ENCODE results near the gene RPS6KA2.

RPS6KA2 gene

GRCh38 chr6:166493427-166494100 is 133.5 kb downstream of the RPS6KA2 start:
- TF ChIP-seq, protein P1, sequence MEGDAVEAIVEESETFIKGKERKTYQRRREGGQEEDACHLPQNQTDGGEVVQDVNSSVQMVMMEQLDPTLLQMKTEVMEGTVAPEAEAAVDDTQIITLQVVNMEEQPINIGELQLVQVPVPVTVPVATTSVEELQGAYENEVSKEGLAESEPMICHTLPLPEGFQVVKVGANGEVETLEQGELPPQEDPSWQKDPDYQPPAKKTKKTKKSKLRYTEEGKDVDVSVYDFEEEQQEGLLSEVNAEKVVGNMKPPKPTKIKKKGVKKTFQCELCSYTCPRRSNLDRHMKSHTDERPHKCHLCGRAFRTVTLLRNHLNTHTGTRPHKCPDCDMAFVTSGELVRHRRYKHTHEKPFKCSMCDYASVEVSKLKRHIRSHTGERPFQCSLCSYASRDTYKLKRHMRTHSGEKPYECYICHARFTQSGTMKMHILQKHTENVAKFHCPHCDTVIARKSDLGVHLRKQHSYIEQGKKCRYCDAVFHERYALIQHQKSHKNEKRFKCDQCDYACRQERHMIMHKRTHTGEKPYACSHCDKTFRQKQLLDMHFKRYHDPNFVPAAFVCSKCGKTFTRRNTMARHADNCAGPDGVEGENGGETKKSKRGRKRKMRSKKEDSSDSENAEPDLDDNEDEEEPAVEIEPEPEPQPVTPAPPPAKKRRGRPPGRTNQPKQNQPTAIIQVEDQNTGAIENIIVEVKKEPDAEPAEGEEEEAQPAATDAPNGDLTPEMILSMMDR (conservative IDR thresholded peaks at IDR 0.05) = no peak
- no peak for TF ChIP-seq ZFX (IDR thresholded peaks at IDR 0.05)
- no peak overlapping the region for H3K27ac ChIP-seq

GRCh38 chr6:166492092-166492741 is 134.8 kb downstream of the RPS6KA2 start:
- no peak for TF ChIP-seq ZFX (IDR thresholded peaks at IDR 0.05)
- TF ChIP-seq, protein P1 (conservative IDR thresholded peaks at IDR 0.05) = no peak
- H3K27ac ChIP-seq = no peak overlapping the region

DNA sequence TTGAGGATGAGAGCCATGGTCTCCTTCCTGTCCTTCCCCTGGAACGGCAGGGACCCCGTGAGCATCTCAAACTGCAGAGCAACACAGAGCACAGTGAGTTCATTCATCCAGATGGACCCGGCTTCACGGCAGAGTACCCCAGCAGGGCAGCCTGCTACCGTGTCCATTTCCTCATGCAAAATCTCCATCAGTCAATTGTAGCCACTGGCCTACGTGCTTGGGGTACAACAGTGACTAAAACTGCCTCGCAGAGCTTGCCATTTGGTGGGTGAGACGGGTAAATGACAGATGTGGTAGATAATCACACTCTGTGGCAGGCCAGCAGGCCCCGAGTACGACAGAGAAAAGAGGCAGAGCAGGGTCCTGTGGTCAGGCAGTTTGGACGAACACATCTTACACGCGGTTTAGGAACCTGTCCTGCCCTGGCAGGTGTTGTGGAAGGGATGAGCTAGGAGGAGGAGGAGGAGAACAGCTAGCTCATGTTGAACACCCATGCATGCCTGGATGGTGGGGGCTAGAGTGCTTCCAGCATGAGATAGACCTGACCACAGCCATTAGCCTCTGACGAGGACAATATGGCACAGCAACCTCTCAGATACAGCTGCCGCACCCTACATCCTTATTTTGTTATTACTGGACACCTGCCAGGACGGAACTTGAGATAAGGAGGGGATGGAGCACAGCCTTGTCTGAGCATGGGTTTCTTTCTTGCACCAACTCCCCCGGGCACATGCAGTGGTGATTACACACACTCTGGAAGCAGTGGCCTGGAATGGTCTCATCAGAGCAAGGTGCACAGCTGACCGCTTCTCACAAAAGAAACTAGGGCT is 136.2 kb downstream of the RPS6KA2 start:
- no peak for TF ChIP-seq ZFX (IDR thresholded peaks at IDR 0.05)
- H3K27ac ChIP-seq = no peak overlapping the region

GRCh38 chr6:166489301-166490155 is 137.5 kb downstream of the RPS6KA2 start:
- TF ChIP-seq ZFX (IDR thresholded peaks at IDR 0.05) = no peak
- TF ChIP-seq, protein P1 (conservative IDR thresholded peaks at IDR 0.05) = no peak
- no peak overlapping the region for H3K27ac ChIP-seq

DNA sequence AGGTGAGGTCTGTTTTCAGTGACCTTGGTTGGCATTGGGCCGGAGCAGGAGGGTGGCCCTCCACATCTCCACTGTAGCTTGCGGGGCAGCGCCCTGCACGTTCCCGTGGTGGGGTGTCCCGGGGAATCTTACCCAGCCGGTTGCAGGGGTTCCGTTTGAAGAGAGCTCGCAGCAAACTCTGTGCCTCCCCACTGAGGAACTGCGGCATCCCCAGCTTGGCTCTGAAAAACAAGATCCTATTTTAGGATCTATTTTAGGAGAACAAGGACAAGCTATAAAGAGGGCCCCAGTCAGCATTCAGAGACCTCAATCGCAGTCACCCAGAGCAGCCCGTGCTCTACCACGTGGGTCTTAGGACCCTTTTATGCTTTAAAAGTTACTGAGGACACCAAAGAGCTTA is 138.3 kb downstream of the RPS6KA2 start:
- TF ChIP-seq ZFX (IDR thresholded peaks at IDR 0.05) = no peak
- TF ChIP-seq, protein P1 (conservative IDR thresholded peaks at IDR 0.05) = no peak
- no peak overlapping the region for H3K27ac ChIP-seq

DNA sequence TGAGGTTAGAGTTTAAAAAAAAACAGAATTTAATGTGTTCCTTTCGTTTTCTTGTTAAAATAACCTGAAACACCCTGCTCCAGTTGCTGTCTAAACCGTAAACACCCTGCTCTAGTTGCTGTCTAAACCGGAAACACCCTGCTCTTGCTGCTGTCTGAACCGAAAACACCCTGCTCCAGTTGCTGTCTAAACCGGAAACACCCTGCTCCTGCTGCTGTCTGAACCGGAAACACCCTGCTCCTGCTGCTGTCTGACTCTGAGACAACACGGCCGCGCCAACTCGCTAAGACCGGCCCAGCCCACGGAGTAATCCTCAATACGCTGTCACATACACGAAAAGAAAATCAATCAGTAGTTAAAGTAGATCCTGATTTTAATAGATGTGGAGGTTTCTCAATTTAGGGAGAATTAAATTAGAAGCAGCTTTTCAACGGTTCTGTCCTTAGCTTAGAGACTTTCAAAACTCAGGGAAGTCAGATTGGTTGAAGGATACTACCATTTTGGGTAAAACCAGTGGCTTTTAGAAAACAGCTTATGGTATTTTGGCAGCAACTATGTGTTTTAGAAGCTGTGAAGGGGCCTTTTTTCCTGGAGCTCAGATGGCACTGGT is 138.9 kb downstream of the RPS6KA2 start:
- no peak for TF ChIP-seq ZFX (IDR thresholded peaks at IDR 0.05)
- TF ChIP-seq, protein P1 (conservative IDR thresholded peaks at IDR 0.05) = no peak
- no peak overlapping the region for H3K27ac ChIP-seq

DNA sequence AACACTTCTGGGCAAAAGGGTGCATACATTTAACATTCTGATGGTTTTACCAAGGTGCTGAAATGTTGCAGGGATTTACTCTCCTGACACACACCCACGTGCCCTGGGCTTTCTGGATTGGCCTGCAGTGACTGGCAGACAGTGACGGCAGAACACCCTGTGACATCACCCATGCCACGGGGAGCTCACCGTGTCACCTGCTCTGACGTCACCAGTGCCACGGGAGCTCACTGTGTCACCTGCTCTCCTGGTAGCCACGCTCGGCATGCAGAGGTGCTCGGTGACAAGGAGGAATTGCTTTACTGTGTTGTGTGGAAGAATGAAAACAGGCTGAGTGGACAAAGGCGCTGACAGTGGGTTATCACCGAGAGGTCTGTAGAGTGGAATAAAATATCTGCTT is 139.9 kb downstream of the RPS6KA2 start:
- no peak overlapping the region for H3K27ac ChIP-seq
- TF ChIP-seq ZFX (IDR thresholded peaks at IDR 0.05) = no peak
- TF ChIP-seq, protein P1 (conservative IDR thresholded peaks at IDR 0.05) = no peak

Data from C4-2B (cell line).